Upper lobe of right lung (tissue), 1 donor: ENCODE results near the gene USP11. TPM values are rescaled to one million over a fixed set of nuclear protein-coding genes. Genes with fewer than 3 reads are reported as not detected.

Experiments
- ATAC-seq: fragments of 200-7000 bp; cut with Tn5 transposase; one replicate; pipeline ENCODE4 v1.9.1; 2020; ENCODE audit warnings: mild to moderate bottlenecking, moderate library complexity
- DNase-seq: peaks from one replicate; pipeline ENCODE4 v3.0.0-alpha.2; 2020
- H3K27ac ChIP-seq: fragments of 200-600 bp; one replicate; pipeline ENCODE4 v1.8.0; 2022
- H3K27me3 ChIP-seq: fragments of 200-600 bp; one replicate; pipeline ENCODE4 v1.8.0; 2022; ENCODE audit warnings: mild to moderate bottlenecking
- H3K36me3 ChIP-seq: fragments of 200-600 bp; one replicate; pipeline ENCODE4 v1.8.0; 2022
- H3K4me1 ChIP-seq: fragments of 200-600 bp; one replicate; pipeline ENCODE4 v1.8.0; 2022
- H3K4me3 ChIP-seq: fragments of 200-600 bp; one replicate; pipeline ENCODE4 v1.8.0; 2022; ENCODE audit warnings: mild to moderate bottlenecking
- H3K9me3 ChIP-seq: fragments of 200-600 bp; one replicate; pipeline ENCODE4 v1.8.0; 2022
- CTCF ChIP-seq: fragments of 200-600 bp; IDR thresholded peaks from one replicate; pipeline ENCODE4 v1.8.0; 2022; ENCODE audit warnings: antibody characterized with exemption
- intact Hi-C: fragments of 100-400 bp; cut with DNase I; formaldehyde crosslinking; loops from one replicate; pipeline ENCODE4 v1.11.0; 2022
- long read RNA-seq: library from polyadenylated mRNA; unstranded; transcript quantifications from one replicate; pipeline ENCODE4 v2.0.0, GENCODE V29; 2021
- total RNA-seq: library from RNA; stranded (reverse); fragmentation: NEBNext Ultra II Directional; extraction: Animal tissue kit (Norgen Biotek cat#: 25700); gene quantifications from one replicate; pipeline ENCODE4 v1.2.1, GENCODE V29; 2021
- donor health status: DM: no; HTN: yes; CAD: no; lungs with severe emphysema.

Gene USP11
- total RNA-seq: 56.0 TPM
- long read RNA-seq, transcript USP11-204 (21 exons, 3,515 nt): major isoform, 56 of 95 reads
- long read RNA-seq, partial matches to known transcripts: 18 of 95 reads
- long read RNA-seq, other reads (novel, unspliced or antisense): 21 of 95 reads

GRCh38 chrX:47232803-47233332 lies at the start of gene USP11:
USP11 (plus strand) TSS chrX:47233009; CDS start chrX:47233044, 35 bp downstream.
- Histone ChIP-seq H3K27me3 (no peaks in the 10 kb centered on the region), H3K4me1 (peaks cover 5% of the 10 kb centered on the region), H3K9me3 (no peaks in the 10 kb centered on the region), H3K27ac (peak within 1 kb of the TSS; percentile 97), H3K4me3 (peak within 1 kb of the TSS; percentile 60), H3K36me3 (peaks cover 11% of the 10 kb centered on the region)
- ATAC-seq: peak; percentile 44
- no peak for TF ChIP-seq CTCF
- DNase-seq: peak; percentile 77
- intact Hi-C loops: no loop called here

GRCh38 chrX:47184486-47184885 lies 48.3 kb upstream of the USP11 start:
- ATAC-seq (no peak), DNase-seq (no peak)
- no peaks in the 10 kb centered on the region for H3K4me1 ChIP-seq
- H3K36me3 ChIP-seq: peaks cover 25% of the 10 kb centered on the region
- no peak overlapping the region for H3K4me3 ChIP-seq
- no peaks in the 10 kb centered on the region for H3K9me3 ChIP-seq
- H3K27me3 ChIP-seq: no peaks in the 10 kb centered on the region
- no peak overlapping the region for H3K27ac ChIP-seq
- intact Hi-C loops: no loop called here
- no peak for TF ChIP-seq CTCF

GRCh38 chrX:47185241-47185640 lies 47.6 kb upstream of the USP11 start:
- H3K4me3 ChIP-seq: no peak overlapping the region
- no peak overlapping the region for H3K27ac ChIP-seq
- TF ChIP-seq CTCF: no peak
- H3K4me1 ChIP-seq: no peaks in the 10 kb centered on the region
- H3K27me3 ChIP-seq: no peaks in the 10 kb centered on the region
- H3K9me3 ChIP-seq: no peaks in the 10 kb centered on the region
- H3K36me3 ChIP-seq: peaks cover 21% of the 10 kb centered on the region
- intact Hi-C loops: no loop called here
- ATAC-seq (no peak), DNase-seq (no peak)

GRCh38 chrX:47186096-47186740 lies 46.6 kb upstream of the USP11 start:
- H3K27ac ChIP-seq: no peak overlapping the region
- no peaks in the 10 kb centered on the region for H3K4me1 ChIP-seq
- ATAC-seq (no peak), DNase-seq (no peak)
- intact Hi-C loops: no loop called here
- no peaks in the 10 kb centered on the region for H3K27me3 ChIP-seq
- H3K9me3 ChIP-seq: no peaks in the 10 kb centered on the region
- no peak overlapping the region for H3K4me3 ChIP-seq
- peaks cover 11% of the 10 kb centered on the region for H3K36me3 ChIP-seq
- no peak for TF ChIP-seq CTCF

DNA sequence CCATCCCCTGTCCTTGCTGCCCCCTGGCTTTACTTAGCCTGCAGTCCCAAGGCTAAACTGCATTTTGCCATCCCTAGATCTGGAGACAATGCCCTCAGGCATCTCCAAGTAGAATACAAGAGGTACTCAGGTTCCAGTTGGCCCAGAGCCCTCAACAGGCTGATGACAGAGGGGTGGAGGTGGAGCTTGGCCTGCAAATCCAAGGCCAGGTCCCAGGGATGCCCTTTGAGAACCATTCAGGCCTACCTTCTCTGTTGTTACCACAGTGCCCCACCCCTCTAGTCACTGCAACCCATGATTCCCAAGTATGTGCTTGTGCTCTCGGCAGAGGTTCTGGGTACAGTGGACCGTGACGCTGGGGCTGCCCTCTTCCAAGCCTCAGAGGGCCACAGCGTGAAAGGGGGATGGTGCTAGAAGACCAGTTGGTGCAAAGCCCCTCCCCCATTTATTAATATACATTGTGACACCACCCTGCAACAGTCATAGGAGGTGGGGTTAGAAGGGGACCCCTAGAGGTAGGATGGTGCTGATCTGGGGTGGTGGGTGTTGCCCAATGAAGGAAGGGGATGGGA lies 45.6 kb upstream of the USP11 start:
- TF ChIP-seq CTCF: no peak
- intact Hi-C loops: no loop called here
- Histone ChIP-seq H3K4me3 (no peak overlapping the region), H3K4me1 (no peaks in the 10 kb centered on the region), H3K36me3 (peaks cover 2% of the 10 kb centered on the region), H3K27me3 (no peaks in the 10 kb centered on the region), H3K27ac (no peak overlapping the region), H3K9me3 (no peaks in the 10 kb centered on the region)
- DNase-seq (peak; percentile 16), ATAC-seq (no peak)
